DOHH2 (cell line): ENCODE data around the gene CENPM.

Source experiments
- H3F3A ChIP-seq: fragments of 200-600 bp; sonication (generic), shearing (Covaris generic); 2 replicates; pipeline ENCODE4 v1.6.0; 2016; ENCODE audit warnings: antibody characterized with exemption, mild to moderate bottlenecking; ENCODE audit not compliant: control insufficient read depth, insufficient read depth
- H3K27ac ChIP-seq: fragments of 200-600 bp; sonication (generic); 2 replicates; pipeline ENCODE4 v1.5.1; 2014; ENCODE audit warnings: low read depth, mild to moderate bottlenecking, low read length, moderate library complexity
- H3K27me3 ChIP-seq: fragments of 200-600 bp; sonication (generic); 2 replicates; pipeline ENCODE4 v1.6.1; 2014; ENCODE audit warnings: mild to moderate bottlenecking, low read length, mixed read lengths; ENCODE audit not compliant: control insufficient read depth
- H3K36me3 ChIP-seq: fragments of 200-600 bp; sonication (generic); 2 replicates; pipeline ENCODE4 v1.6.1; 2014; ENCODE audit warnings: mild to moderate bottlenecking, low read length, moderate library complexity, mixed read lengths; ENCODE audit not compliant: control insufficient read depth
- H3K4me1 ChIP-seq: fragments of 200-600 bp; sonication (generic); 2 replicates; pipeline ENCODE4 v1.6.1; 2014; ENCODE audit warnings: mild to moderate bottlenecking, low read length, mixed read lengths; ENCODE audit not compliant: control insufficient read depth
- H3K4me2 ChIP-seq: fragments of 200-600 bp; sonication (generic); 2 replicates; pipeline ENCODE4 v1.6.0; 2014; ENCODE audit warnings: mild to moderate bottlenecking, low read length, moderate library complexity
- H3K4me3 ChIP-seq: fragments of 200-600 bp; sonication (generic); 2 replicates; pipeline ENCODE4 v1.5.1; 2014; ENCODE audit warnings: mild to moderate bottlenecking, low read length, mixed read lengths
- H3K79me2 ChIP-seq: fragments of 200-600 bp; sonication (generic); 2 replicates; pipeline ENCODE4 v1.6.1; 2014; ENCODE audit warnings: mild to moderate bottlenecking, low read length, mixed read lengths; ENCODE audit not compliant: control insufficient read depth
- H3K9me2 ChIP-seq: fragments of 200-600 bp; sonication (generic); replicated peaks from 2 replicates; pipeline ENCODE4 v1.6.1; 2014; ENCODE audit warnings: mild to moderate bottlenecking, low read length, mixed read lengths; ENCODE audit not compliant: control insufficient read depth
- H3K9me3 ChIP-seq: fragments of 200-600 bp; sonication (generic); 2 replicates; pipeline ENCODE4 v1.6.1; 2014; ENCODE audit warnings: antibody characterized with exemption, low read length, mixed read lengths; ENCODE audit not compliant: control insufficient read depth, insufficient read depth
- H4K20me1 ChIP-seq: fragments of 200-600 bp; sonication (generic); 2 replicates; pipeline ENCODE4 v1.6.0; 2014; ENCODE audit warnings: low read depth, mild to moderate bottlenecking, antibody characterized with exemption, low read length, moderate library complexity; ENCODE audit not compliant: control insufficient read depth, insufficient read depth
- CTCF ChIP-seq: fragments of 200-600 bp; sonication (generic); IDR thresholded peaks from one replicate; pipeline ENCODE4 v1.5.1; 2014; ENCODE audit warnings: antibody characterized with exemption, mild to moderate bottlenecking, low read depth, low read length; ENCODE audit not compliant: poor library complexity, severe bottlenecking
- EZH2phosphoT487 ChIP-seq: fragments of 200-600 bp; sonication (generic); IDR thresholded peaks from 2 replicates; pipeline ENCODE4 v1.6.1; 2017; ENCODE audit warnings: borderline replicate concordance, mild to moderate bottlenecking, antibody characterized with exemption, low read length, moderate library complexity, mixed read lengths

CENPM gene

GRCh38 chr22:41991111-41991510 is 44.2 kb upstream of the CENPM start:
- Histone ChIP-seq H3K4me3 (no peak overlapping the region), H3K27me3 (peaks cover 24% of the 10 kb centered on the region; the same call in 1 of the 2 replicates), H3K4me1 (no peaks in the 10 kb centered on the region), H3K79me2 (no peaks in the 10 kb centered on the region), H3K9me3 (no peaks in the 10 kb centered on the region), H3K27ac (no peak overlapping the region), H4K20me1 (no peaks in the 10 kb centered on the region), H3K36me3 (no peaks in the 10 kb centered on the region), H3F3A (no peaks in the 10 kb centered on the region), H3K4me2 (no peak overlapping the region), H3K9me2 (no peaks in the 10 kb centered on the region)
- no peak for TF ChIP-seq CTCF
- no peak for TF ChIP-seq EZH2phosphoT487

GRCh38 chr22:41989246-41989645 is 42.3 kb upstream of the CENPM start:
- no peaks in the 10 kb centered on the region for H4K20me1 ChIP-seq
- no peak overlapping the region for H3K4me3 ChIP-seq
- H3K9me2 ChIP-seq: no peaks in the 10 kb centered on the region
- TF ChIP-seq EZH2phosphoT487: no peak
- H3K36me3 ChIP-seq: no peaks in the 10 kb centered on the region
- H3K27ac ChIP-seq: no peak overlapping the region
- H3K27me3 ChIP-seq: peaks cover 19% of the 10 kb centered on the region; the same call in 1 of the 2 replicates
- H3K4me1 ChIP-seq: no peaks in the 10 kb centered on the region
- H3F3A ChIP-seq: no peaks in the 10 kb centered on the region
- no peaks in the 10 kb centered on the region for H3K79me2 ChIP-seq
- no peaks in the 10 kb centered on the region for H3K9me3 ChIP-seq
- H3K4me2 ChIP-seq: no peak overlapping the region

- Histone ChIP-seq H3K27me3 (peaks cover 12% of the 10 kb centered on the region; the same call in 1 of the 2 replicates), H3K36me3 (no peaks in the 10 kb centered on the region), H4K20me1 (no peaks in the 10 kb centered on the region), H3K4me1 (no peaks in the 10 kb centered on the region), H3K79me2 (no peaks in the 10 kb centered on the region), H3K9me3 (no peaks in the 10 kb centered on the region), H3F3A (no peaks in the 10 kb centered on the region), H3K27ac (no peak overlapping the region), H3K9me2 (no peaks in the 10 kb centered on the region), H3K4me3 (no peak overlapping the region), H3K4me2 (no peak overlapping the region)
- TF ChIP-seq EZH2phosphoT487 (no peak), CTCF (no peak)
Measured at GRCh38 chr22:41987276-41987675, 40.3 kb upstream of the CENPM start.

- no peaks in the 10 kb centered on the region for H4K20me1 ChIP-seq
- H3K9me2 ChIP-seq: no peaks in the 10 kb centered on the region
- no peaks in the 10 kb centered on the region for H3K36me3 ChIP-seq
- H3K4me2 ChIP-seq: no peak overlapping the region
- no peaks in the 10 kb centered on the region for H3F3A ChIP-seq
- TF ChIP-seq EZH2phosphoT487 (no peak), CTCF (no peak)
- H3K4me3 ChIP-seq: no peak overlapping the region
- no peaks in the 10 kb centered on the region for H3K4me1 ChIP-seq
- H3K27ac ChIP-seq: no peak overlapping the region
- H3K79me2 ChIP-seq: no peaks in the 10 kb centered on the region
- 0 out of 2 replicates have a peak, but pooled peaks cover 2% of the 10 kb centered on the region for H3K27me3 ChIP-seq
- no peaks in the 10 kb centered on the region for H3K9me3 ChIP-seq
Measured at GRCh38 chr22:41983513-41984405, 36.8 kb upstream of the CENPM start.
